Measurements from ENCODE around the gene GALNTL6. TPM values are rescaled to one million over a fixed set of nuclear protein-coding genes. Genes with fewer than 3 reads are reported as not detected.

GALNTL6 gene
- total and polyA plus RNA-seq, 2 donors (not counting 1 experiment from before 2014, with no cell fraction given): 0.99 to 1.1 TPM

DNA sequence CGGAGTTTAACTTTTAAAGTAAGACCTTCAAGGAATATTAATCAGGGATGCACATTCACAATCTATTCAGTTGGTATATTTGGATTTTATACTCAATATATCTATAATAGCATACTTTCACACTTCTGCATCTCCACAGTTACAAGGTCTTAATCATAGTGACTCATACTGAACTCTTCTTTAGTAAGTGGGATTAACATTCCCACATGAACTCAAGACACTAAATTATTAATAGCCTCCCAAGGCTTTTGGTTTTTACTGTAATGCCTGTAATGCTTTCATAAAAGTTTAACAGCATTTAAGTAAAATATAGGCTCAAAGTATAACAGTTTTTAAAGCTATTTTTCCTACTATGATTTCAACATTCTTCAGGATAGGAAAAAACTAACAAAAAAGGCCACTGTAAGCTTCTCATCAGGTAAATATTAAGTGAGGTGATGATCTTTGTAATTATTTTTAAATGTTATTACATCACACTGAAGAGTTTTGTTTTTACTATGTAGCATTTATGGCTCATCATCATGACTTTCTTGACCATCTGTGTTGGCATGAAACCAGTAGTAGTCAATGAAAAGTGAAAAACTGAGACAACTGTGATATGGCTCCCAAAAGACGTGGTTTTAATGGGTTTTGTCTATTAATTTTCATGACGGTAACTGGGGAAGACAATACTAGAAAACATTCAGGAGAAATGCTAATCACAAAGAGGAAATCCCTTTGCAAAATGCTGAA lies 1263.9 kb downstream of the GALNTL6 start:
- peaks cover 2% of the 10 kb centered on the region for H3K9me3 Mint-ChIP-seq (ENCODE audit: insufficient read depth)
- no peak overlapping the region for H3K9ac ChIP-seq (ENCODE audit: low read length)
- no peaks in the 10 kb centered on the region for H3K4me1 ChIP-seq (ENCODE audit: control insufficient read depth in 2 of 2, insufficient read depth in 2 of 2, low read length in 2 of 2)
- no peaks in the 10 kb centered on the region for H3K4me1 Mint-ChIP-seq
- no peaks in the 10 kb centered on the region for H3K36me3 ChIP-seq (replicated peaks in 1 of 2; ENCODE audit: control extremely low read depth in 1 of 2, control insufficient read depth in 1 of 2, extremely low read depth in 1 of 2, insufficient read depth in 2 of 2, low read length in 1 of 2)
- H3K4me3 Mint-ChIP-seq: no peak overlapping the region
- no peak overlapping the region for H3K27ac ChIP-seq (ENCODE audit: low read length in 2 of 2)
- no peaks in the 10 kb centered on the region for H4K20me1 ChIP-seq (ENCODE audit: control insufficient read depth, insufficient read depth, low read length, poor library complexity, severe bottlenecking)
- H3K9me3 ChIP-seq (ENCODE audit: control extremely low read depth in 1 of 3, control insufficient read depth in 2 of 3, insufficient read depth in 1 of 3, low read length in 2 of 3): peaks cover 0 to 3% (median 0%) of the 10 kb centered on the region in 3 donors
- ChIA-PET CTCF (no interaction called here), POLR2A (no interaction called here)
- H3K27me3 Mint-ChIP-seq: peaks cover 3% of the 10 kb centered on the region
- H3K4me3 ChIP-seq (ENCODE audit: control extremely low read depth in 1 of 5, extremely low read depth in 1 of 5, insufficient read depth in 1 of 5, low read depth in 2 of 5, low read length in 4 of 5): no peak overlapping the region
- ATAC-seq (ENCODE audit: low read depth) (no peak), DNase-seq (no peak)
- H3K79me2 ChIP-seq (ENCODE audit: control insufficient read depth, insufficient read depth, low read length): no peaks in the 10 kb centered on the region
- no peaks in the 10 kb centered on the region for H3K27me3 ChIP-seq (replicated peaks in 1 of 4; ENCODE audit: control extremely low read depth in 1 of 4, control insufficient read depth in 3 of 4, insufficient read depth in 4 of 4, low read length in 3 of 4)
- no peak overlapping the region for H2AFZ ChIP-seq (ENCODE audit: insufficient read depth, low read depth, low read length, poor library complexity, severe bottlenecking)
- WGBS (ENCODE audit: insufficient coverage): no CpG with 5 or more reads among the region's 3 CpGs
- no peak overlapping the region for H3K27ac Mint-ChIP-seq
- intact Hi-C loops (cut with micrococcal nuclease): no loop called here
- TF ChIP-seq EZH2 (IDR thresholded peaks at IDR 0.05; ENCODE audit: borderline replicate concordance, insufficient read depth, low read depth, low read length, poor library complexity, severe bottlenecking): no peak
- TF ChIP-seq CTCF (IDR thresholded peaks at IDR 0.05): no peak
- H3K4me2 ChIP-seq (replicated peaks; ENCODE audit: low read depth, low read length, poor library complexity, severe bottlenecking): no peak overlapping the region

DNA sequence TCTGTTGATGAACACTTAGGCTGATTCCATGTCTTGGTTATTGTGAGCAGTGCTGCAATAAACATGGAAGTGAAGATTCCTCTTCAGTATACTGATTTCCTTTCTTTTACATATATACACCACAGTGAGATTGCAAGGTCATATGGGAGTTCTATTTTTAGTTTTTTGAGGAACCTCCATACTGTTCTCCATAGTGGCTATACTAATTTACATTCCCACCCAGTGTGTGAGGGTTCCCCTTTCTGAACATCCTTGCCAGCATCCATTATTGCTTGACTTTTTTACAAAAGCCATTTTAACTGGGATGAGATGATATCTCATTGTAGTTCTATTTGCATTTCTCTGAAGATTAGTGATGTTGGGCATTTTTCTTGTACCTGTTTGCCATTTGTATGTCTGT lies 1274.9 kb downstream of the GALNTL6 start:
- ChIA-PET CTCF (no interaction called here), POLR2A (no interaction called here)
- no peaks in the 10 kb centered on the region for H3K79me2 ChIP-seq (ENCODE audit: control insufficient read depth, insufficient read depth, low read length)
- peaks cover 0 to 12% (median 0%) of the 10 kb centered on the region in 3 donors for H3K9me3 ChIP-seq (ENCODE audit: control extremely low read depth in 1 of 3, control insufficient read depth in 2 of 3, insufficient read depth in 1 of 3, low read length in 2 of 3)
- intact Hi-C loops (cut with micrococcal nuclease): no loop called here
- no peak for ATAC-seq (ENCODE audit: low read depth)
- H3K4me3 ChIP-seq (ENCODE audit: control extremely low read depth in 1 of 5, extremely low read depth in 1 of 5, insufficient read depth in 1 of 5, low read depth in 2 of 5, low read length in 4 of 5): no peak overlapping the region
- no peaks in the 10 kb centered on the region for H3K27me3 ChIP-seq (replicated peaks in 1 of 4; ENCODE audit: control extremely low read depth in 1 of 4, control insufficient read depth in 3 of 4, insufficient read depth in 4 of 4, low read length in 3 of 4)
- H3K9ac ChIP-seq (ENCODE audit: low read length): no peak overlapping the region
- Mint-ChIP-seq H3K27me3 (peaks cover 20% of the 10 kb centered on the region), H3K27ac (no peak overlapping the region), H3K4me3 (no peak overlapping the region), H3K4me1 (no peaks in the 10 kb centered on the region), H3K9me3 (ENCODE audit: insufficient read depth) (no peaks in the 10 kb centered on the region)
- no peaks in the 10 kb centered on the region for H3K36me3 ChIP-seq (replicated peaks in 1 of 2; ENCODE audit: control extremely low read depth in 1 of 2, control insufficient read depth in 1 of 2, extremely low read depth in 1 of 2, insufficient read depth in 2 of 2, low read length in 1 of 2)
- H3K27ac ChIP-seq (ENCODE audit: low read length in 2 of 2): no peak overlapping the region
- H2AFZ ChIP-seq (ENCODE audit: insufficient read depth, low read depth, low read length, poor library complexity, severe bottlenecking): no peak overlapping the region
- no peaks in the 10 kb centered on the region for H4K20me1 ChIP-seq (ENCODE audit: control insufficient read depth, insufficient read depth, low read length, poor library complexity, severe bottlenecking)
- no peak for DNase-seq
- H3K4me1 ChIP-seq (ENCODE audit: control insufficient read depth in 2 of 2, insufficient read depth in 2 of 2, low read length in 2 of 2): no peaks in the 10 kb centered on the region
- TF ChIP-seq EZH2 (IDR thresholded peaks at IDR 0.05; ENCODE audit: borderline replicate concordance, insufficient read depth, low read depth, low read length, poor library complexity, severe bottlenecking) (no peak), CTCF (IDR thresholded peaks at IDR 0.05) (no peak)
- no peak overlapping the region for H3K4me2 ChIP-seq (replicated peaks; ENCODE audit: low read depth, low read length, poor library complexity, severe bottlenecking)
